GM20000 (cell line): ENCODE results near the gene TXNL1.
"Not testable (repeated sequence)": the region's sequence is repeated elsewhere in the genome, so short reads cannot be mapped to it uniquely, and the experiment has no call there.

ENCODE experiments used
- DNase-seq: peaks from one replicate; pipeline ENCODE4 v3.0.0; 2012; ENCODE audit warnings: low spot score
- CTCF ChIP-seq: IDR thresholded peaks from 2 replicates; pipeline ENCODE4 v1.5.1; 2012; ENCODE audit warnings: mild to moderate bottlenecking, control low read depth; ENCODE audit errors: extremely low read depth, missing control alignments

The TXNL1 gene

GRCh38 chr18:56662502-56662901, 24.1 kb upstream of the TXNL1 start:
- TF ChIP-seq CTCF = no peak

GRCh38 chr18:56662063-56662408, 23.6 kb upstream of the TXNL1 start:
- DNase-seq = no peak
- TF ChIP-seq CTCF = no peak

More at GRCh38 chr18:56662502-56662901, 24.1 kb upstream of the TXNL1 start:
- DNase-seq = no peak

- DNase-seq = no peak
Measured at GRCh38 chr18:56661360-56662062, 23.1 kb upstream of the TXNL1 start.

GRCh38 chr18:56660655-56661054, 22.3 kb upstream of the TXNL1 start:
- no peak for DNase-seq
- no peak for TF ChIP-seq CTCF

More at GRCh38 chr18:56661360-56662062, 23.1 kb upstream of the TXNL1 start:
- TF ChIP-seq CTCF = no peak

- TF ChIP-seq CTCF = no peak
- DNase-seq = no peak
Measured at GRCh38 chr18:56659111-56659510, 20.7 kb upstream of the TXNL1 start.

GRCh38 chr18:56658261-56658660, 19.9 kb upstream of the TXNL1 start:
- no peak for DNase-seq
- no peak for TF ChIP-seq CTCF

- DNase-seq = not testable (repeated sequence)
Measured at GRCh38 chr18:56654280-56654679, 15.9 kb upstream of the TXNL1 start.

GRCh38 chr18:56652802-56653201, 14.4 kb upstream of the TXNL1 start:
- TF ChIP-seq CTCF = no peak
- no peak for DNase-seq
